NCI-H2171 (cell line): Measurements from ENCODE around the gene LDHB.
"Not testable (repeated sequence)": the region's sequence is repeated elsewhere in the genome, so short reads cannot be mapped to it uniquely, and the experiment has no call there.

Source experiments
- DNase-seq: peaks from one replicate; lab custom pipeline; 2025; lab: John Stamatoyannopoulos, UW

Gene LDHB

DNA sequence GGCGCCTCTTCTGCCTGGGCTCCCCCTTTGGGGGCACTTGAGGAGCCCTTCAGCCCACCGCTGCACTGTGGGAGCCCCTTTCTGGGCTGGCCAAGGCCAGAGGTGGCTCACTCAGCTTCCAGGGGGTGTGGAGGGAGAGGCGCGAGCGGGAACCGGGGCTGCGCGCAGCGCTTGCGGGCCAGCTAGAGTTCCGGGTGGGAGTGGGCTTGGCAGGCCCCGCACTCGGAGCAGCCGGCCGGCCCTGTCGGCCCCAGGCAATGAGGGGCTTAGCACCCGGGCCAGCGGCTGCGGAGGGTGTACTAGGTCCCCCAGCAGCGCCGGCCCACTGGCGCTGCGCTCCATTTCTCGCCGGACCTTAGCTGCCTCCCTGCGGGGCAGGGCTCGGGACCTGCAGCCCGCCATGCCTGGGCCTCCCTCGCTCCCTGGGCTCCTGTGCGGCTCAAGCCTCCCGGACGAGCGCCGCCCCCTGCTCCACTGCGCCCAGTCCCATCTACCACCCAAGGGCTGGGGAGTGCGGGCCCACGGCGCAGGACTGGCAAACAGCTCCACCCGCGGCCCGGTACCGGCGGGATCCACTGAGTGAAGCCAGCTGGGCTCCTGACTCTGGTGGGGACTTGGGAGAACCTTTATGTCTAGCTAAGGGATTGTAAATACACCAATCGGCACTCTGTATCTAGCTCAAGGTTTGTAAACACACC, 3.9 kb upstream of the LDHB start:
- DNase-seq = not testable (repeated sequence)

DNA sequence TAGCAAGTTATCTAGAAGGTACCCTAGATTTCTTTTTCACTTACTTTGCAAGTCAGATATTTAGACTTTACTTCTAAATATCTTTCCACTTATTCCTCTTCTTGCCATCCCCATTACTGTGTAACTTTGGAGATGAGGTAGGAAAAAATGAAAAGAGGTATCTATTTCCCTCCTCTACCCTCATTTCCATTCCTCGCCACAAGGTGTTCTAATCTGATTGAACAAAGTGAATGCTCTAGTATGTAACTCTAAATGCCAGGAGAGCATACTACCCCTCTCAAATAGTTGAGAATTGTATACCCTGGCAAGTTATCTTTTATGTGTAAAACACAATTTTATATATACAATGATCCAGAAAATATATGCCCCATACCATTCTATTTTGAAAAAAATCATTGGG, 1.7 kb upstream of the LDHB start:
- DNase-seq = no peak

DNA sequence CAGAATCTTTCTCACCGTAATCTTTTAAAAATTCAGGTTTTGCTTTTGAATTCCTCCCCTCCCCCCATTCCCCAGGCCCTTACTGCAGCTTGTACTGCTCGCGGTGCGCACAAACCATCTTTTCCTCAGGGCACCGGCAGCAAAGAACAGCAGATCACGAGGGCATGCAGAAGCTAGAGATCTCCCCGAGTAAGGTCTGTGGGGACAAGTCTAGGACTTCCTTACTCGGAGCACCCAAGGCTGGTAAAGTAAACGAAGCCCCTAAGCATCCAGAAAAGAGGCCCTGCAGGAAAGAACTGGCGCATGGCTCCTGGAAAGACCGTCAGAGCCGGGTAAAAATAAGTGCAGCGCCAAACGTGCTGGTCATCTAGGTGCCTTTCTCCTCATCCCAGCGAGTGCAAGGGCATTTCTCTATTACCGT, 727 bp downstream of the LDHB start:
- peak; percentile 18 for DNase-seq

DNA sequence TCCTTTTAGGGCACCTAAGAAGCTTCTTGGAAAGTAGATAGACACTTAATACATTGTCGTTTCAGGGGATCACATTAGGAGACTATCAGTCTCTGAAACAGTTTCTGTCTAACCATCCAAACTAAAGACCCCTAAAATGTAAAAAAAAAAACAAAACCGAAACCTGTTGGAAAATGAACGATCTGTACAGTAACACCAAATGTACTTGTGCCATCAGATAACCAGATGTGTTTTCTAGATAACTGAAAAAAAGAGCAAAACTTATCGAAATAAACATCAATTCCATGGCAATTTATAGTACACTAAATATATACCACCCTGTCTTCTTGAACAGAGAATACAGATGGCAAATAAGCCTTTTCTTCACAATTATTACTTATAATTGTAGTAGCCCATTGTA, 2.1 kb downstream of the LDHB start:
- no peak for DNase-seq

DNA sequence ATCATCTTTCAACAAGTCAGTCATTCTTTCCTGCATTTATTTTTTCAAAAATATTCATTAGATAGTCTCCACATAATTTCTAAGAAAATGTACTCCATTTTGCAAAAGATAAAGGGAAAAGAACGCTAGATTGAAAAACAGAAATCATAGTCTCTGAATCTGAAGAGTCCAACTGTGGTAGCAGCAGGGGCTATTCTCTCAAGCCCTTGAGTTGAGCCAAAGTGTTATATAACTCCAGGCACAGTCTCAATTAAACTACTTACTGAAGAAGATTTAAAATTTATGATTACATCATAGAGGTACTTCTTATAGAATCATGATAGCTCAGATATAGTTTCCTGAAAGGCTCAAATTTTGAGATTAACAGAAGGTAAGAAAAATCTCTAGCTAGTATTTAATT, 5.8 kb downstream of the LDHB start:
- no peak for DNase-seq

DNA sequence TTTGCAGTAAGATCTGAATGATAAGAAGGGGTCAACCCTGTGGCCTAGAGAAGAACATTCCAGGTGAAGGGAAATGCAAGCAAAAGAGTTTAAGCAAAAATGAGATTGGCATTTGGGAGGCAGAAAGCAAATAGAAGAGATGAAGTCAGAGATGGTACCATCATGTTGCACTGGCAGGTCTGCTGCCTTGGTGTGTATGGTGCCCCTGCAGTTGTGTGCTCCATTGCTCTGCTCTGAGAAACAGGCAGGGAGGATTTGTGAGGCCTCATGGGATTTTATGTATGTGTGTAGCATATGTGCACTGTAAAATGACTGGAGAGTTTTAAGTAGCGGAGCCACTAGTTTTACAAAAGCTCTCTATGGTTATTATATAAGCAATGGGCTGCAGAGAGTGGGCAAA, 6.6 kb downstream of the LDHB start:
- DNase-seq = no peak

DNA sequence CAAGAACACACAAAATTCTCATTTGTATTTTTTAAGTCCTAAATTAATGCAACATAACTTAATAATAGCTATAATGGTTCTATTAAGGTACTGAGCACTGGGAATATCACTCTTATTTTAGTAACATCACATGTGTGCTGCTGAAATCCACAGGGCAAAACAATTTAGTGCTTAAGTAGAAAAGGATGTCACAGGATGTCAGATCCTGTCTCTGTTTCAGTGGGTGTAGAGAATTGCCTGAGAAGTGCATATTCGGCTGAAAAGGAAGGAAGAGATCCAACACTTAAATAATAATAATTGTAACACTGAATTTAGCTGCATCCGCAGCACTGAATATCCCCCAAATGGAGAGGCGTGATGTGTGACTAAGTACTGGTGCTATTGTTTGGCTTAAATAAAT, 8.6 kb downstream of the LDHB start:
- DNase-seq = no peak

DNA sequence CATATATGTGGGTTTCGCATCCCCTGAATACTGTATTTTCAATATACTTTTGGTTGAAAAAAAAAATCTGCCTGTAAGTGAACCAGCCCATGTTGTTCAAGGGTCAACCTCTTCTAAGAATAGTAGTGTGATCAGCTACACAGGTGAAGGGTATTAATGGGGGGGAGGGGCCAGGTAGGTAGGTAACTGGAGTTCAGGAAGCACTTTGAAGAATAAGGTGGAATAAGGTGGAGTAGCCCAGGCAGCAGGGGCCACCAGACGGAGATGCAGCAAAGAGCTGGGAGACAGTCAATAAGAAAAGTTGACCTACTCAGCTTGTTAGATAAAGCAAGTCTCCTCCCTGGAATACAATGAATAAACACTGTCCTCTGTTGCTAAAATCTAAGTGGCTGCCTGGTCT, 9.3 kb downstream of the LDHB start:
- no peak for DNase-seq

DNA sequence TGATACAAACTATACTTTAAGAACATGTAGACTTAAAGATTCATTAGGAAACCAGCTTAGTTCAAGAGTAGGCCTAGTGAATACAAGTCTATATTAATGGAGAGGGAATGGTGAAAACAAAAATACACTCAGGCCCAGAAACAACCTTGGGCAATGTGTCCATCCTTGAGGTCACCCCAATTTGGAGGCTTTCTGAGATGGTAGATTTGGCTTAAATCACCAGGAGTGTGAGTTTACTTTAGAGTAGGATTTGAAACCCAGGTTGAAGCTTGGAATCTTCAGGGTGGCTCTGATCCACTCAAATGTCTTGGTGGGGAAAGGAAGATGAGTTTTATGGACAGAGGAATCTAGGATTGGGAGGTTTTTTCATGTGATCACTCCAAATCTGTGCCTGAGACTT, 10.5 kb downstream of the LDHB start:
- DNase-seq = no peak

DNA sequence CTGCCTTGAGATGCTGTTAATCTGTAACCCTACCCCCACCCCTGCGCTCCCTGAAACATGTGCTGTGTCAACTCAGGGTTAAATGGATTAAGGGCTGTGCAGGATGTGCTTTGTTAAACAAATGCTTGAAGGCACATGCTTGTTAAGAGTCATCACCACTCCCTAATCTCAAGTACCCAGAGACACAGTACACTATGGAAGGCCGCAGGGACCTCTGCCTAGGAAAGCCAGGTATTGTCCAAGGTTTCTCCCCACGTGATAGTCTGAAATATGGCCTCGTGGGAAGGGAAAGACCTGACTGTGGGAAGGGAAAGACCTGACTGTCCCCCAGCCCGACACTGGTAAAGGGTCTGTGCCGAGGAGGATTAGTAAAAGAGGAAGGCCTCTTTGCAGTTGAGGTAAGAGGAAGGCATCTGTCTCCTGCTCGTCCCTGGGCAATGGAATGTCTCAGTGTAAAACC, 12.6 kb downstream of the LDHB start:
- not testable (repeated sequence) for DNase-seq

DNA sequence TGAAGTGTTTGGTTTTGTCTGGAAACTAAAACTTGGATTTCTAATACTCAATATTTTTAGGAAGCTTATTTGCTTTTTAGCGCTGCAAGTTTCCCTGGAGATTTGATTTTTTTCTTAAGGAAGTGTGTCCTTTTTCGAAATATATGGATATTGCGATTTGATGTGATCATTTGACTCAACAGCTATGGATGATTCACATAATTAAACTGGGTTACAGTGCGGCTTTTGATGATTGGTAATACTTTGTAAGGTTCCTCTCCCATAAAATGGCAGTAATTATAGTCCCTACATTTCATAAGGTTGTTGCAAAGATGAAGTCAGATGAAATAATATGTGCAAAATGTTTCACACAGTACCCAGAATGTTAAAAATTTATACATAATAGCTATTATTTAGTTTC, 13.1 kb downstream of the LDHB start:
- no peak for DNase-seq

DNA sequence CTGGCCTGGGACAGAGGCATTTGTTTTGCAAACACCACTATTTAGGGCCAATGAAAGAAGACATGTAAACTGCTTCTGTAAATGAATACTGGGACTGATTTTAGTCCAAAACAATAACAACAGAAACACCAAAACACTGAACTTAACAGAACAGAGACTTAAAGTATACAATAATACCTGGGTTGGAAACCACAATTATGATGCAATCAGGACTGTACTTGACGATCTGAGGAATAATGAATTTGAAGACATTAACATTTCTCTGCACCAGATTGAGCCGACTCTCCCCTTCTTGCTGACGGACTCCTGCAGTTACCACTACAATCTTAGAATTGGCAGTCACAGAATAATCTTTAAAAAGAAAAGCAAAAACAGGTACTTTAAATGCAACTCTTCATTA, 13.9 kb downstream of the LDHB start:
- no peak for DNase-seq

DNA sequence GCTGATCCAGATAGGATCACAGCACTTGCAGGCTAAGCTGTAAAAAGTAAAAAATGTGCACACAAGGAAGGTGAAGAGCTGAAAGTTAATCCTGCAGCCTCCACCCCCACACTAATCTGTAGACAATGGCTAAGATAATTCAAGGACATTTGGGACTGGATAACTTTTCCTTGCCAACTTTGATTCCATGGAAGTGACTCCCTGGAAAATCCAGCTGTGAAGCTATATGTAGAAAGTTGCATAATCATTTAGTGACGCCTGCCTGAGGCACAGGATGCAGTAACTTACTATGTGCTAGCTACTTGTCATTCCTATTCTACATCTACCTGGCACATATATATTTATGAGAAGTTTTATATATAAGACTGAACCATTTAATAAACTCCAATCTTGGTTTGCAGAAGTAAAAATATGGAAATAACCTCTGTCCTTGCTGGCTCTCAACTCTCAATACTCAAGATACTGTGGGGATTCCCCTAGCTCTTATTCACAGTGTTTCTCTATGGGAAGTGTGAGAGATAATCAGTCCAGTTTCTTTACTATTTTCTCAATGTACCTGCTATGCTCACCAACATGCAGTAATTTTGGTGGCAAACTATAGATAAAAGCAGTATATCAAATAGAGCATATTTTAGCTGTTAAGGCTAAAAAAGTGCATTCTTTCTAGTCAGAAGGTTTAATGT, 14.8 kb downstream of the LDHB start:
- no peak for DNase-seq

DNA sequence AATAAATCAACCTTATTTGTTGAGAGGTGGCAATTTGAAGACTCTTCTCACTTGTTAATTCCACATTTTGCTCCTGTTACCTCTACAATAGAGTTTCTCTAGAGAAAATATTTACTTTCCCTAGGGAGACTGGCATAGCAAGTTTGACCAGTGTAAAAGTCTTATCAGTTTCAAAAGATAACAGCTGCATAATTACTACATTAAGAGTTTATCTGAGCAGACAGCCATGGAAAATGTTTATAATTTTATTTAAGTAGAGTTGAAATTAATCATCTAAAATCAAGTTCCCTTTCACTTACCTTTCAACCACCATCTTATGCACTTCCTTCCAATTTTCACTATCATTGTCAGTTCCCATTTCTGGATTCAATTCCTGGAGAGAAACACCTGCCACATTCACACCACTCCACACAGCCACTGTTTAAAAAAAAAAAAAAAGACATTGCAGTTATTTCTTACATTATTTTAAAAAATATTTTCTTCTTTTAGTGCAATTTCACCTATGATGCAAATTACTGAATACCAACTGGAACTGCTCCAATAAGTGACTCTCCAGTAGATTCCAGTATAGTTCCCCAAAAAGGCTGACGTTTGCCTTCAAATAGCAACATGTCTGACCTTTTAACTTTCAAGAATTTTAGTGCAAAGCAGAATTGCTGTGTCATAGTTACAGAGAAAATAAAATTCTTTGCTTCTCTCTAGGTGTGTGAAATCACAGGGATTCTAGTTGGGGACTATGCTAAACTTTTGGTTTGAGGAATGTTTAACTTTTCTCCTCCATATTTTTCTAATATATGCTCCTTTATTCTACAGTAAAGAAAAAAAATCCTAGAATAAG, 19.4 kb downstream of the LDHB start:
- DNase-seq = no peak

DNA sequence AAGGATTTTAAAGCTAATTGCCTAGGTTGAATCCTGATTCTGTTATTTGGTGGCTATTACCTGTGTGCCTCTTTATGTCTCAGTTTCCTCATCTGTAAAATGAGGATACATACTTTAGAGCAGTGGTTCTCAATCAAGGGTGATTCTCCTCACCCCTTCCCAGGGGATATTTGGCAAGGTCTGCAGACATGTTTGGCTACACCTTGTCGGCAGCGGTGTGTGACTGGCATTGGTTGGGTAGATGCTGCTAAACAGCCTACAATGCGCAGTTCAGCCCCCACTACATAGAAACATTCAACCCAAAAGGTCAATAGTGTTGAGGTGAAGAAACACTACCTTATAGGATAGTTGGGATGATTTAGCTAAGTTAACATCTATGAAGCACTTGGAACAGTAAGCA, 23.4 kb downstream of the LDHB start:
- no peak for DNase-seq

DNA sequence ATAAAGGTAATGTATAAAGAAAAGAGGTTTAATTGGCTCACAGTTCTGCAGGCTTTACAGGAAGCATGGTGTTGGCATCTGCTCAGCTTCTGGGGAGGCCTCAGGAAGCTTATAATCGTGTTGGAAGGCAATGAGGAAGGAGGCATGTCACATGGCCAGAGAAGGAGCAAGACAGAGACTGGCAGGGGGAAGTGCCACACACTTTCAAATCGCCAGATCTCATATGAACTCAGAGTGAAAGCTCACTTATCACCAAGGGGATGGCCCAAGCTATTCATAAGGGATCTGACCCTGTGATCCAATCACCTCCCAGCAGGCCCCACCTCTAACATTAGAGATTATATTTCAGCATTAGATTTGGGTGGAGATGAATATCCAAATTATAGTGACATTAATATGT, 26.3 kb downstream of the LDHB start:
- DNase-seq = no peak

DNA sequence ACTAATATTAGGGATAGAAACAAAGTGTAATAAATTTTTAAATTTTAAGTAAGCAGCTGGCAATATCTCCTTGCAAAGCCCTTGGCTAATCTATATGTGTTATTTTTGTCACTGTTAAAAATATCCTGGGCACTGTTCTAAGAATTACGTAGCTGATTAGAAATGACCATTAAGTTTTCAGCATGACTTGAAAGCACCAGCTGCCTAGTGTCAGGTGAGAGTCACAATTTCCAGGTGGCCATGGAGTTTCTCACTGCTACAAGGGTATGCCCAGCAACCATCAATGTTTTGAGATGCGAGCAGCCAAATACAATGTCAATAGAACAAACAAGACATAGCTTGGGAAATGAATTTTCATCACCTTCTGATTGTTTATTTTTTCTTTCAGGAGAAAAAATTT, 29.7 kb downstream of the LDHB start:
- no peak for DNase-seq

DNA sequence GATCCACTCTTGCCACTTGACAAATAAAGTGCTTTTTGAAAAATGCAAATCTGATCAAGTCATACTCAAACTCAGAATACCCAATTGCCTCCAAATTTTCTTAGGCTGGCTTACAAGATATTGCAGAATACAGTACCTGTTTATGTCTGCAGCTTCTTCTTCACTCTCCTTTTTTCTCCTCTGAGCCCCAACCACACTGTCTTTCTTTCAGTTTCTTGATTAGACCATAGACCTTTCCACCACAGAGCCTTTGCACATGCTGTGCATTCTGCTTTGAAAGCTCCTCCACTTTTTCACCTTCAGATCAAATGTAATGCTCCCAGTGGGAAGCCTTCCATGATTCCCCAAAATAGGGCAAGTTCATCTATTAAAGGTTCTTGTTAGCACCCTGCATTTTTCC, 39.1 kb downstream of the LDHB start:
- no peak for DNase-seq

DNA sequence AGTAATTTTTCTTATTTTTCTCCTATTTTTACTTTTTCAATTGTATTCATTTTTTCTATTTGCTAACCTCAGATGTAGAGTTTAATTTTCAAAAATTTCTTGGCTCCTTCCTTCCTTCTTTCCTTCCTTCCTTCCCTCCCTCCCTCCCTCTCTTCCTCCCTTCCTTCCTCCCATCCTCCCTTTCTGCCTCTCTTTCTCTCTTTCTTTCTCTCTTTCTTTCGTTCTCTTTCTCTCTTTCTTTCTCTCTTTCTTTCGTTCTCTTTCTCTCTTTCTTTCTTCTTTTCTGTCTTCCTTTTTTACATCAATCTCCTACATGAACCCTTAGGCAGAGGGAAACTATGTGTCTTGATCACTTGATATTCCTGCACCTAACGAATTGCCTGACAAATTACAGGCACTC, 40.6 kb downstream of the LDHB start:
- no peak for DNase-seq

DNA sequence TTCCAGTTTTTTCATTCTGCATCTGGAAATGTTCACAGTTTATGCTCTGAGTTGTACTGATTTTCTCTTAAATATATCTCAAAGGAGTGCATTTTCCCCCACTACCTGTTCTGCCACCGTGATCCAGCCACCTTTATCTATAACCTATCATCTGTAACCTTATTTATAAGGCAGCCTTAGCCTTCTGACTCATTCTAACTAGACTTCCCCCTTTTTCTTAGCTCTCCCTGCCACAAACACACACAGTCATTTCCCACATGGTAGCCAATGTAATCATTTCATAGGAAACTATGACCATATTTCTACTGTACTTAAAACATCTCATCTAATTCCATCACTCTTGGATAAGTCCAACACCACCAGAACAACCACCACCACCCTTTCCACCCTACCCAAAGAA, 42.2 kb downstream of the LDHB start:
- DNase-seq = no peak

DNA sequence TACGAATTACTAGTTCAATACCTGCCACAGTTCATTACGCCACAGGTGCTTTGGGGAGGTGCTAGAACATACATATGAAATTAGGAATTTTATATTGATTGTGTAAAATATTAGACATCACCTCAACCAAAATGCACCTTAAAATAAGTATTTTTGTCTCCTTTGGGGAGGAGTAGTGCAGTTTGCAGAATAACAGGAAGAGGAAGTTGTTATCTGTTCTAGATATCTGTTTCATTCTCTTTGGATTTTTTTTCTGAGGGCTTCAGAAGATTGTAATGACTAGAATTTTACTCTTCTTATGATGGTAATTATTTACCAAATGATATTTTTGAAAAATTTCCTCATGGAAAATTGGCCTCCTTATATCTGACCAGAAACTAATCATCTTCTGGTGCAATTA, 43.1 kb downstream of the LDHB start:
- DNase-seq = no peak

DNA sequence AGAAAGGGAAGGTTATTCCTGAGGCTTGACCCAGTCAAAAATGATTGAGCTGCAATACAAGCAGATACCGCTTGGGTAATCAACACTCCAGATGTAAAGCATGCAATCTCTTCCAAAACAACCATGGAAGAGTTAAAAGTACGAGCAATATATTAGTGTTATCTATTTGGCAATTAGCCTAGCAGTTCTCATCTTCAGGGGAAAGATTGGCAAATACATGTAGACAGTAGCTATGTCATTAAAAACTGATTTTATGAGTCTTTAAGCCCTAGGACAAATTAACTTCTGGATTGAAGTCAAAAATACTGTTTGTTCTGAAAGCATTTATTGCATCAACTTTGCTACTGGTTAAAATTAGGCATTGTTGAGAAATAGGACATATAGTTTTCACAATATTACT, 43.7 kb downstream of the LDHB start:
- no peak for DNase-seq

DNA sequence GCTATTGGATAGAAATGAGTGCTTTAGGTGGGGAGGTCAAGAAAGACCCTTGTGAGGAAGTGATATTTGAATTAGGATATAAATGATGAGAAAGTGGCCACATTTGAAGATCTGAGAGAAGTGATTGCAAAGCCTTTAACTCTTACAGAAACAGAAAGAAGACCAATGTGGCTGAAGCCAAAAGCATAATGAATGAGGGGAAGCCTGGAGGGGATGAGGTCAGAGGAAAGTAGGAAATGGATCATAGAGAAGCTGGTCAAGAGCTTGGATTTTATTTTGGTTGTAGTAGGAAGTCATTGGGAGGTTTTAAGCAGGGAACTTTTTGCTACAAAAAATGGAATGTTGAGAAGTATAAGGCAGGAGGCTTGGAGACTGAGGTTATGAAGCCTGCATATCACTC, 49.4 kb downstream of the LDHB start:
- no peak for DNase-seq
